Measurements from ENCODE around the gene DIAPH3. TPM values are rescaled to one million over a fixed set of nuclear protein-coding genes. Genes with fewer than 3 reads are reported as not detected.

The DIAPH3 gene
- total RNA-seq, 1 donor from 2014 or later, result 12.7 TPM

GRCh38 chr13:59789558-59789957, 374.2 kb downstream of the DIAPH3 start:
- no peak for DNase-seq (ENCODE audit: low read depth, low spot score)

- no peak for DNase-seq (ENCODE audit: low read depth, low spot score)
These were observed 376.0 kb downstream of the DIAPH3 start for GRCh38 chr13:59787679-59788078.

- DNase-seq (ENCODE audit: low read depth, low spot score), result no peak
These were observed 381.0 kb downstream of the DIAPH3 start for GRCh38 chr13:59782696-59783095.

- DNase-seq (ENCODE audit: low read depth, low spot score), result no peak
These were observed 383.7 kb downstream of the DIAPH3 start for GRCh38 chr13:59780058-59780457.

- DNase-seq (ENCODE audit: low read depth, low spot score), result no peak
These were observed 386.6 kb downstream of the DIAPH3 start for GRCh38 chr13:59776924-59777690.

GRCh38 chr13:59774491-59774971, 389.2 kb downstream of the DIAPH3 start:
- DNase-seq (ENCODE audit: low read depth, low spot score), result no peak

- DNase-seq (ENCODE audit: low read depth, low spot score), result no peak
These were observed 392.5 kb downstream of the DIAPH3 start for GRCh38 chr13:59771272-59771671.

- no peak for DNase-seq (ENCODE audit: low read depth, low spot score)
These were observed 393.3 kb downstream of the DIAPH3 start for GRCh38 chr13:59770451-59770850.

GRCh38 chr13:59766236-59766635, 397.5 kb downstream of the DIAPH3 start:
- no peak for DNase-seq (ENCODE audit: low read depth, low spot score)

GRCh38 chr13:59755632-59756290, 408.0 kb downstream of the DIAPH3 start:
- DNase-seq (ENCODE audit: low read depth, low spot score), result no peak

GRCh38 chr13:59754411-59754810, 409.3 kb downstream of the DIAPH3 start:
- no peak for DNase-seq (ENCODE audit: low read depth, low spot score)

GRCh38 chr13:59750860-59751259, 412.9 kb downstream of the DIAPH3 start:
- no peak for DNase-seq (ENCODE audit: low read depth, low spot score)

GRCh38 chr13:59748046-59748445, 415.7 kb downstream of the DIAPH3 start:
- no peak for DNase-seq (ENCODE audit: low read depth, low spot score)

GRCh38 chr13:59747529-59747928, 416.2 kb downstream of the DIAPH3 start:
- no peak for DNase-seq (ENCODE audit: low read depth, low spot score)

GRCh38 chr13:59746291-59746962, 417.3 kb downstream of the DIAPH3 start:
- DNase-seq (ENCODE audit: low read depth, low spot score), result no peak

- DNase-seq (ENCODE audit: low read depth, low spot score), result no peak
These were observed 418.3 kb downstream of the DIAPH3 start for GRCh38 chr13:59745392-59745788.

GRCh38 chr13:59744747-59745391, 418.9 kb downstream of the DIAPH3 start:
- DNase-seq (ENCODE audit: low read depth, low spot score), result no peak

GRCh38 chr13:59743195-59743594, 420.5 kb downstream of the DIAPH3 start:
- DNase-seq (ENCODE audit: low read depth, low spot score), result no peak

GRCh38 chr13:59742467-59742866, 421.3 kb downstream of the DIAPH3 start:
- no peak for DNase-seq (ENCODE audit: low read depth, low spot score)

GRCh38 chr13:59738921-59739320, 424.8 kb downstream of the DIAPH3 start:
- DNase-seq (ENCODE audit: low read depth, low spot score), result no peak

GRCh38 chr13:59734393-59734792, 429.3 kb downstream of the DIAPH3 start:
- DNase-seq (ENCODE audit: low read depth, low spot score), result no peak

- DNase-seq (ENCODE audit: low read depth, low spot score), result no peak
These were observed 430.0 kb downstream of the DIAPH3 start for GRCh38 chr13:59733744-59734143.

Data from pulmonary artery endothelial cell (primary cell).